ENCODE results near the gene SRD5A3.

SRD5A3 gene

GRCh38 chr4:55407764-55408163, 61.7 kb downstream of the SRD5A3 start:
- DNase-seq (ENCODE audit: low read depth): no peak

GRCh38 chr4:55409468-55410171, 63.6 kb downstream of the SRD5A3 start:
- DNase-seq (ENCODE audit: low read depth): peak; percentile 13

GRCh38 chr4:55410431-55410830, 64.4 kb downstream of the SRD5A3 start:
- DNase-seq (ENCODE audit: low read depth): no peak

- no peak for DNase-seq (ENCODE audit: low read depth)
Observed at GRCh38 chr4:55411621-55412020, 65.6 kb downstream of the SRD5A3 start.

DNA sequence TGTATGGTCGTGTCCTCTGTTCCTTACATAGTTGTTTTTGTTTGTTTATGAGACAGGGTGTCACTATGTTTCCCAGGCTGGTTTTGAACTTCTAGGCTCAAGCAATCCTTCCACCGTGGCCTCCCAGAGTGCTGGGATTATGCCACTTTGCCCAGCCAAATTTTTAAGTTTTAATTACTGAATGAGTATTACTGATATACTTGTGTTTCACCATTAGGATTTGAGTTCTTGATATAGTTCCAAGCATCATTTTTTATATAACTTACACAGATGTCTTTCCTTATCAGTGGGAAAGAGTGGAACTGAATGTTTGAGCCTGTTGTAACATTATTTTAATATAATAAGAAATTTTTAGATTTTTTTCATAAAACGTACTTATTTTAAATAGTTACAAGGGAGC, 70.1 kb downstream of the SRD5A3 start:
- DNase-seq (ENCODE audit: low read depth): no peak
